Urinary bladder (tissue), 4 donors: ENCODE results near the gene ZNF215. TPM values are rescaled to one million over a fixed set of nuclear protein-coding genes. Genes with fewer than 3 reads are reported as not detected.
"Not testable (repeated sequence)": the region's sequence is repeated elsewhere in the genome, so short reads cannot be mapped to it uniquely, and the experiment has no call there.

Source experiments
- DNase-seq: peaks from one replicate; pipeline ENCODE4 v3.0.0-alpha.2; 2015; ENCODE audit errors: extremely low spot score
- H3K27ac ChIP-seq: one replicate; pipeline ENCODE4 v1.5.1; 2013; ENCODE audit warnings: low read depth, mild to moderate bottlenecking, moderate library complexity
- H3K36me3 ChIP-seq: one replicate; pipeline ENCODE4 v1.6.1; 2013; ENCODE audit warnings: mild to moderate bottlenecking, moderate library complexity; ENCODE audit not compliant: insufficient read depth
- H3K4me1 ChIP-seq: one replicate; pipeline ENCODE4 v1.6.1; 2013; ENCODE audit warnings: mild to moderate bottlenecking, moderate library complexity; ENCODE audit not compliant: insufficient read depth
- H3K4me3 ChIP-seq: one replicate; pipeline ENCODE4 v1.5.1; 2013; ENCODE audit warnings: low read depth, low read length
- WGBS: extraction: QIAGEN DNeasy Blood & Tissue Kit; methylation state at CpG from one replicate; pipeline ENCODE4 v1.1.7; 2013; 5-methylcytosine and 5-hydroxymethylcytosine counted together
- polyA plus RNA-seq: library from polyadenylated mRNA; stranded (reverse); fragments of 200-250 nt; gene quantifications from one replicate; pipeline ENCODE4 v1.2.3, GENCODE V29; 2013
- total RNA-seq: library from RNA; depleted of rRNA; stranded (reverse); fragments of >200 nt; gene quantifications from one replicate; pipeline ENCODE4 v1.2.3, GENCODE V29; 2014
- donor health status: healthy with polysubstance abuse.
- donor health status: healthy.

Gene ZNF215
- 2.0 TPM for total RNA-seq
- 0.47 TPM for polyA plus RNA-seq

GRCh38 chr11:6926208-6927029 is at the start of gene ZNF215:
Gene ZNF215 (plus strand): TSS chr11:6926426. CDS start chr11:6932273, 5,847 bp downstream.
- no peak within 1 kb of the TSS for H3K27ac ChIP-seq
- H3K4me1 ChIP-seq, result no peaks in the 10 kb centered on the region
- DNase-seq, result peak; percentile 8
- H3K36me3 ChIP-seq, result no peaks in the 10 kb centered on the region
- H3K4me3 ChIP-seq, result peak within 1 kb of the TSS; percentile 36
- 1% methylated on average over 61 of the region's 61 CpGs for WGBS

DNA sequence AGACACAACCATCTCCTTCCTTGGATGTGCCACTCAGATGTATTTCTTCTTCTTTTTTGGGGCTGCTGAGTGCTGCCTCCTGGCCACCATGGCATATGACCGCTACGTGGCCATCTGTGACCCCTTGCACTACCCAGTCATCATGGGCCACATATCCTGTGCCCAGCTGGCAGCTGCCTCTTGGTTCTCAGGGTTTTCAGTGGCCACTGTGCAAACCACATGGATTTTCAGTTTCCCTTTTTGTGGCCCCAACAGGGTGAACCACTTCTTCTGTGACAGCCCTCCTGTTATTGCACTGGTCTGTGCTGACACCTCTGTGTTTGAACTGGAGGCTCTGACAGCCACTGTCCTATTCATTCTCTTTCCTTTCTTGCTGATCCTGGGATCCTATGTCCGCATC is 49.3 kb upstream of the ZNF215 start:
- H3K36me3 ChIP-seq, result no peaks in the 10 kb centered on the region
- no peak overlapping the region for H3K4me3 ChIP-seq
- DNase-seq, result no peak
- no peak overlapping the region for H3K27ac ChIP-seq
- WGBS, result 87% methylated on average over 3 of the region's 3 CpGs
- H3K4me1 ChIP-seq, result no peaks in the 10 kb centered on the region

GRCh38 chr11:6882751-6883150 is 43.5 kb upstream of the ZNF215 start:
- Histone ChIP-seq H3K4me3 (no peak overlapping the region), H3K4me1 (no peaks in the 10 kb centered on the region), H3K36me3 (no peaks in the 10 kb centered on the region), H3K27ac (no peak overlapping the region)
- no peak for DNase-seq

GRCh38 chr11:6887711-6888110 is 38.5 kb upstream of the ZNF215 start:
- H3K27ac ChIP-seq, DNase-seq, H3K4me3 ChIP-seq, H3K36me3 ChIP-seq, H3K4me1 ChIP-seq: not testable (repeated sequence)
- WGBS, result 91% methylated on average over 5 of the region's 5 CpGs

- H3K4me1 ChIP-seq, result no peaks in the 10 kb centered on the region
- 86% methylated on average over 4 of the region's 4 CpGs for WGBS
- no peaks in the 10 kb centered on the region for H3K36me3 ChIP-seq
- H3K4me3 ChIP-seq, result no peak overlapping the region
- no peak overlapping the region for H3K27ac ChIP-seq
- DNase-seq, result no peak
Measured at GRCh38 chr11:6888830-6889229, 37.4 kb upstream of the ZNF215 start.

DNA sequence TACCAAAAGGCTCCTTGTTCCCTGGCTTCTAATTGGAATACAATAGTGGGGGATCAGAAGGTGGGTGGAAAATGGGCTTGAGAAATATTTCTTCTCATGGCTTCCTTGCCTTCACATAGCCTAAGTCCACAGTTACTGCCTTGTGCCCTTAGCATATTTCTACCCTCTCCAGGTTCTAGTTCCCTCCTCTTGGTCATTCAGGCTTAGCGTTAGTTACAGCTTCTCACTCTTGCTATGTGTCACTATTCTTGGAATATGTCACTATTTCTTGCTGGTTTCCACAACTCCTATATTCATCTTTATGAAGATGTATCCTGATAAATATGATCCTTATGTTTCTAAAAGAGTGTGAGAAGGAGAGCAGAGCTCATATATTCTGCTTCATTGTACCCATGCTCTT is 36.4 kb upstream of the ZNF215 start:
- no peaks in the 10 kb centered on the region for H3K36me3 ChIP-seq
- DNase-seq, result no peak
- no peak overlapping the region for H3K27ac ChIP-seq
- WGBS, result 90% methylated on average over 1 of the region's 1 CpG
- H3K4me3 ChIP-seq, result no peak overlapping the region
- H3K4me1 ChIP-seq, result no peaks in the 10 kb centered on the region

- H3K27ac ChIP-seq, result no peak within 1 kb of the TSS
- H3K36me3 ChIP-seq, result no peaks in the 10 kb centered on the region
- WGBS, result 85% methylated on average over 2 of the region's 2 CpGs
- H3K4me1 ChIP-seq, result no peaks in the 10 kb centered on the region
- no peak within 1 kb of the TSS for H3K4me3 ChIP-seq
- no peak for DNase-seq
Measured at GRCh38 chr11:6892400-6892799, 33.8 kb upstream of the ZNF215 start, which contains the start of gene OR2D2. Gene OR2D2 (minus strand): TSS chr11:6892500. CDS start chr11:6892500, 0 bp downstream.

GRCh38 chr11:6894097-6894496 is 32.1 kb upstream of the ZNF215 start:
- no peaks in the 10 kb centered on the region for H3K4me1 ChIP-seq
- no peaks in the 10 kb centered on the region for H3K36me3 ChIP-seq
- no peak overlapping the region for H3K27ac ChIP-seq
- DNase-seq, result no peak
- H3K4me3 ChIP-seq, result no peak overlapping the region

GRCh38 chr11:6895010-6895409 is 31.2 kb upstream of the ZNF215 start:
- Histone ChIP-seq H3K36me3 (no peaks in the 10 kb centered on the region), H3K27ac (no peak overlapping the region), H3K4me1 (no peaks in the 10 kb centered on the region), H3K4me3 (no peak overlapping the region)
- DNase-seq, result no peak

- no peak for DNase-seq
- Histone ChIP-seq H3K4me3 (no peak overlapping the region), H3K4me1 (no peaks in the 10 kb centered on the region), H3K27ac (no peak overlapping the region), H3K36me3 (no peaks in the 10 kb centered on the region)
- WGBS, result 67% methylated on average over 1 of the region's 1 CpG
Measured at GRCh38 chr11:6898911-6899310, 27.3 kb upstream of the ZNF215 start.

- DNase-seq, result no peak
- 57% methylated on average over 2 of the region's 2 CpGs for WGBS
- no peaks in the 10 kb centered on the region for H3K36me3 ChIP-seq
- H3K27ac ChIP-seq, result no peak overlapping the region
- no peak overlapping the region for H3K4me3 ChIP-seq
- no peaks in the 10 kb centered on the region for H3K4me1 ChIP-seq
Measured at GRCh38 chr11:6900327-6900999, 25.8 kb upstream of the ZNF215 start.

- DNase-seq, H3K27ac ChIP-seq, H3K36me3 ChIP-seq, H3K4me3 ChIP-seq, H3K4me1 ChIP-seq: not testable (repeated sequence)
- WGBS, result 92% methylated on average over 13 of the region's 13 CpGs
Measured at GRCh38 chr11:6904804-6905203, 21.4 kb upstream of the ZNF215 start.

- Histone ChIP-seq H3K4me3 (no peak overlapping the region), H3K27ac (no peak overlapping the region), H3K4me1 (no peaks in the 10 kb centered on the region), H3K36me3 (no peaks in the 10 kb centered on the region)
- DNase-seq, result no peak
- WGBS, result 95% methylated on average over 3 of the region's 3 CpGs
Measured at GRCh38 chr11:6911378-6911777, 14.8 kb upstream of the ZNF215 start.

DNA sequence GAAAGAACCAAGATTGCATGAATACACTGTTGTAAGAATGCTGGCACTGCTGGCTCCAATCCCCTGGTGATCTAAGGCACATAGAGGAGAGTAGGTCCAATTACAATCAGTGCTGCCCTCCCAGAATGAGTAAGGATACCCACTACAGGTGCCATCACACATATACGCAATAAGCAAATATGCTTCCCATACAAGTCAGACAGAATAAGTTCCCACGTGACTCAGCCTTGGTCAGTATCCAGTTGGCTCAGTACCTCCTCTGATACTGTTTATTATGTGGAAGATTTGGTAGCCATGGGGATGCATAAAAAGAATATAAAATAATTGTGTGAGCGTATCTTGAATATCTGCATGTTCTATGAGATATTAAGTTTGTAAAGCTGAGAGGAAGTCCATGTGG is 14.3 kb upstream of the ZNF215 start:
- H3K36me3 ChIP-seq, result no peaks in the 10 kb centered on the region
- 36% methylated on average over 3 of the region's 3 CpGs for WGBS

More for the DNA sequence above, 14.3 kb upstream of the ZNF215 start:
- Histone ChIP-seq H3K27ac (no peak overlapping the region), H3K4me3 (no peak overlapping the region), H3K4me1 (no peaks in the 10 kb centered on the region)
- no peak for DNase-seq
